Measurements from ENCODE around the gene EIF1B. TPM values are rescaled to one million over a fixed set of nuclear protein-coding genes. Genes with fewer than 3 reads are reported as not detected.
A peak's percentile ranks its signal among the peaks of the same experiment; 100 is the strongest.
"Not testable (repeated sequence)": the region's sequence is repeated elsewhere in the genome, so short reads cannot be mapped to it uniquely, and the experiment has no call there.

Gene EIF1B
- polyA plus RNA-seq (2013, experiment 1 of 2) = 152 TPM
- 157 TPM for polyA plus RNA-seq (2013, experiment 2 of 2)

DNA sequence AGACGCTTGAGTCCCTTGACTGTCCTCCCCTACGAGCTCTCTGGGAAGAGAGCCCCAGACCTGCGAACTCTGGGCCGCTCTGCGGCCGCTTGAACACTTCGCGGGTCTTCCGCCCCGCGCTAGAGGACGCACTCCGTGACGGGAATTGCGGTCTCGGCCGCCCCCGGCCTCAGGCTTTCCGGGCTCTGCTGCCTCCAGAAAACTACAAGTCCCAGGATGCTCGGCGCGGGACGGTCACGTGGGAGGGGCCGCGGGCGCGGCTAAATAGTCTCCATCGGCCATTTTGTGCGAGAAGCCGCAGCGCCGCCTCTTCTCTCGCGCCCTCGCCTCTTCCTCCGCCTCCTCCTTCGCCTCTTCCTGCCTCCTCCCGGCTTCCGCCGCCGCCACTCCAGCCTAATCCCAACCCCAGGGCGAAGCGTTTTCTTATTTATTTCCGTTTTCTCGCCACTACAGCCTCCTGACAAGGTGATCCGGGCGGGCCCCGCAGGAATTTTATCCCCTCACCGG, at the start of gene EIF1B:
Gene EIF1B, plus strand, starts transcription at position 290 of the 507 bp plus-strand sequence. CDS start 235 bp downstream, outside the sequence.
- Histone ChIP-seq H3K36me3 (ENCODE audit: control insufficient read depth, insufficient read depth, low read length) (peaks cover 36% of the 10 kb centered on the region), H3K9me3 (ENCODE audit: control insufficient read depth, low read length) (no peaks in the 10 kb centered on the region), H3K4me3 (ENCODE audit: extremely low read depth, insufficient read depth, low read length, poor library complexity, severe bottlenecking) (peak within 1 kb of the TSS; percentile 78), H3K27ac (ENCODE audit: low read depth, low read length, severe bottlenecking) (peak within 1 kb of the TSS; percentile 93), H3K4me1 (ENCODE audit: control insufficient read depth, insufficient read depth, low read length, poor library complexity, severe bottlenecking) (peaks cover 11% of the 10 kb centered on the region)
- 0% methylated on average over 36 to 46 of the region's 50 CpGs for WGBS, 2 experiments (ENCODE audit: insufficient coverage in 2 of 2)

DNA sequence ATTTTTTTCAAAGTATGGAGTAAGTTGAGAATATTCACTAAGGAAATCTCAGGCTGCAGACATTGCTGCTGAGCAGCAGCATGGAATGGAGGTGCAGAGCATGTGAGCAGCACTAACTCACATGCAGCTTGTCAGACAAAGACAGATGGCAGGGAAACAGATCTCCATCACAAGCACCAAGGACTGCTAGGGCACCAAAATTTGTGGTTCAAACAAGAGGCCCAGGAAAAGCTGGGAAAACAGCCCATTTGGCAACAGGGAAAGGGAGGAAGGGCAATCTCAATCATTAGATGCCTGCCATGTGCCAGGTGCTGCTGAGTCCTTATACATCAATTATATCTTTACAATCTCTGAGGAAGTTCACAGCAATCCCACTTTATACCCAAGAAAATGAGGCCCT, 47.2 kb upstream of the EIF1B start:
- H3K4me3 ChIP-seq (ENCODE audit: extremely low read depth, insufficient read depth, low read length, poor library complexity, severe bottlenecking) = no peak overlapping the region
- H3K9me3 ChIP-seq (ENCODE audit: control insufficient read depth, low read length) = no peaks in the 10 kb centered on the region
- no peaks in the 10 kb centered on the region for H3K36me3 ChIP-seq (ENCODE audit: control insufficient read depth, insufficient read depth, low read length)
- no peaks in the 10 kb centered on the region for H3K4me1 ChIP-seq (ENCODE audit: control insufficient read depth, insufficient read depth, low read length, poor library complexity, severe bottlenecking)
- H3K27ac ChIP-seq (ENCODE audit: low read depth, low read length, severe bottlenecking) = no peak overlapping the region

GRCh38 chr3:40264451-40264850, 45.1 kb upstream of the EIF1B start:
- Histone ChIP-seq H3K4me1 (ENCODE audit: control insufficient read depth, insufficient read depth, low read length, poor library complexity, severe bottlenecking) (no peaks in the 10 kb centered on the region), H3K36me3 (ENCODE audit: control insufficient read depth, insufficient read depth, low read length) (no peaks in the 10 kb centered on the region), H3K27ac (ENCODE audit: low read depth, low read length, severe bottlenecking) (no peak overlapping the region), H3K4me3 (ENCODE audit: extremely low read depth, insufficient read depth, low read length, poor library complexity, severe bottlenecking) (no peak overlapping the region), H3K9me3 (ENCODE audit: control insufficient read depth, low read length) (no peaks in the 10 kb centered on the region)
- WGBS, 2 experiments (ENCODE audit: insufficient coverage in 2 of 2) = 80% methylated on average over 1 of the region's 1 CpG; no CpG with 5 or more reads in 1 of the 2 experiments

GRCh38 chr3:40265181-40265580, 44.3 kb upstream of the EIF1B start:
- Histone ChIP-seq H3K4me3 (ENCODE audit: extremely low read depth, insufficient read depth, low read length, poor library complexity, severe bottlenecking) (no peak overlapping the region), H3K4me1 (ENCODE audit: control insufficient read depth, insufficient read depth, low read length, poor library complexity, severe bottlenecking) (no peaks in the 10 kb centered on the region), H3K9me3 (ENCODE audit: control insufficient read depth, low read length) (no peaks in the 10 kb centered on the region), H3K27ac (ENCODE audit: low read depth, low read length, severe bottlenecking) (no peak overlapping the region), H3K36me3 (ENCODE audit: control insufficient read depth, insufficient read depth, low read length) (no peaks in the 10 kb centered on the region)

- Histone ChIP-seq H3K36me3 (ENCODE audit: control insufficient read depth, insufficient read depth, low read length) (no peaks in the 10 kb centered on the region), H3K4me1 (ENCODE audit: control insufficient read depth, insufficient read depth, low read length, poor library complexity, severe bottlenecking) (no peaks in the 10 kb centered on the region), H3K4me3 (ENCODE audit: extremely low read depth, insufficient read depth, low read length, poor library complexity, severe bottlenecking) (no peak overlapping the region), H3K9me3 (ENCODE audit: control insufficient read depth, low read length) (no peaks in the 10 kb centered on the region), H3K27ac (ENCODE audit: low read depth, low read length, severe bottlenecking) (no peak overlapping the region)
- 70% methylated on average over 2 of the region's 4 CpGs; no CpG with 5 or more reads in 1 of the 2 experiments for WGBS, 2 experiments (ENCODE audit: insufficient coverage in 2 of 2)
These were observed 41.4 kb upstream of the EIF1B start for GRCh38 chr3:40267937-40268724.

GRCh38 chr3:40268802-40269524, 40.5 kb upstream of the EIF1B start:
- Histone ChIP-seq H3K36me3 (ENCODE audit: control insufficient read depth, insufficient read depth, low read length) (no peaks in the 10 kb centered on the region), H3K27ac (ENCODE audit: low read depth, low read length, severe bottlenecking) (no peak overlapping the region)
- WGBS, 2 experiments (ENCODE audit: insufficient coverage in 2 of 2) = 86 to 96% methylated on average over 1 to 2 of the region's 2 CpGs

GRCh38 chr3:40278791-40279190, 30.7 kb upstream of the EIF1B start:
- WGBS, 2 experiments (ENCODE audit: insufficient coverage in 2 of 2) = 0% methylated on average over 1 of the region's 1 CpG
- H3K9me3 ChIP-seq (ENCODE audit: control insufficient read depth, low read length) = no peaks in the 10 kb centered on the region
- H3K27ac ChIP-seq (ENCODE audit: low read depth, low read length, severe bottlenecking) = no peak overlapping the region
- H3K36me3 ChIP-seq (ENCODE audit: control insufficient read depth, insufficient read depth, low read length) = no peaks in the 10 kb centered on the region
- H3K4me1 ChIP-seq (ENCODE audit: control insufficient read depth, insufficient read depth, low read length, poor library complexity, severe bottlenecking) = no peaks in the 10 kb centered on the region
- no peak overlapping the region for H3K4me3 ChIP-seq (ENCODE audit: extremely low read depth, insufficient read depth, low read length, poor library complexity, severe bottlenecking)

More at GRCh38 chr3:40268802-40269524, 40.5 kb upstream of the EIF1B start:
- Histone ChIP-seq H3K4me3 (ENCODE audit: extremely low read depth, insufficient read depth, low read length, poor library complexity, severe bottlenecking) (no peak overlapping the region), H3K4me1 (ENCODE audit: control insufficient read depth, insufficient read depth, low read length, poor library complexity, severe bottlenecking) (no peaks in the 10 kb centered on the region), H3K9me3 (ENCODE audit: control insufficient read depth, low read length) (no peaks in the 10 kb centered on the region)

GRCh38 chr3:40281995-40282394, 27.5 kb upstream of the EIF1B start:
- Histone ChIP-seq H3K4me1 (ENCODE audit: control insufficient read depth, insufficient read depth, low read length, poor library complexity, severe bottlenecking) (no peaks in the 10 kb centered on the region), H3K36me3 (ENCODE audit: control insufficient read depth, insufficient read depth, low read length) (no peaks in the 10 kb centered on the region), H3K27ac (ENCODE audit: low read depth, low read length, severe bottlenecking) (no peak overlapping the region), H3K4me3 (ENCODE audit: extremely low read depth, insufficient read depth, low read length, poor library complexity, severe bottlenecking) (no peak overlapping the region), H3K9me3 (ENCODE audit: control insufficient read depth, low read length) (no peaks in the 10 kb centered on the region)
- no CpG with 5 or more reads among the region's 2 CpGs for WGBS, 2 experiments (ENCODE audit: insufficient coverage in 2 of 2)

DNA sequence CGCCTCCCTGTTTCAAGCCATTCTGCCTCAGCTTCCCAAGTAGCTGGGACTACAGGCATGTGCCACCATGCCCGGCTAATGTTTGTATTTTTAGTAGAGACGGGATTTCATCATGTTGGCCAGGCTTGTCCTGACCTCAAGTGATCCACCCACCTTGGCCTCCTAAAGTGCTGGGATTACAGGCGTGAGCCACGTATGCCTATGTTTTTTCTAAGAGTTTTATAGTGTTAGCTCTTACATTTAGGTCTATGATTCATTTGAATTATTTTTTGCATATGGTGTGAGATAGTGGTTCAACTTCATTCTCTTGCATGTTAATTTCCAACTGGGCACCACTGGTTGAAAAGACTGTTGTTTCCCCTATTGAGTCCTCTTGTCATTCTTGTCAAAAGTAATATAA, 26.4 kb upstream of the EIF1B start:
- H3K4me1 ChIP-seq (ENCODE audit: control insufficient read depth, insufficient read depth, low read length, poor library complexity, severe bottlenecking); H3K27ac ChIP-seq (ENCODE audit: low read depth, low read length, severe bottlenecking); H3K9me3 ChIP-seq (ENCODE audit: control insufficient read depth, low read length); H3K36me3 ChIP-seq (ENCODE audit: control insufficient read depth, insufficient read depth, low read length); H3K4me3 ChIP-seq (ENCODE audit: extremely low read depth, insufficient read depth, low read length, poor library complexity, severe bottlenecking): not testable (repeated sequence)
- WGBS, 2 experiments (ENCODE audit: insufficient coverage in 2 of 2) = 94 to 100% methylated on average over 1 to 5 of the region's 5 CpGs

DNA sequence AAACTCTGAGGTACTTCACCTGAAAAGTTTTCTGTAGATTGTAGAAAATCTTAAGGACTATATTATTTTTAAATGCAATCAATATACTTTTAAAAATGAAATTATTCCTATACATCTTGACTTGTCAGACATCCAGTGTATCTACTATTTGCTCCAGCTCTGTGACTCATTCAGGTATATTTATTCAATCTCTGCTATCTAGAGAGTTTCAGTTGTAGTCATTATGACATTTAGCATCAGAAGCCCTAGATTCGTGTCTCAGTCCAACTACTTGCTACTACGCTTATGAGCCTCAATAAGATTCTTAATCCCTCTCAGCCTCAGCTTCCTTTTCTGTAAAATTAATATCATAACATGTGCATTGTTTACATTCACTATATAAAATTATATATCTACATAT, 22.3 kb upstream of the EIF1B start:
- no peaks in the 10 kb centered on the region for H3K9me3 ChIP-seq (ENCODE audit: control insufficient read depth, low read length)
- no peak overlapping the region for H3K27ac ChIP-seq (ENCODE audit: low read depth, low read length, severe bottlenecking)
- no CpG with 5 or more reads among the region's 2 CpGs for WGBS, 2 experiments (ENCODE audit: insufficient coverage in 2 of 2)
- H3K4me1 ChIP-seq (ENCODE audit: control insufficient read depth, insufficient read depth, low read length, poor library complexity, severe bottlenecking) = no peaks in the 10 kb centered on the region
- H3K4me3 ChIP-seq (ENCODE audit: extremely low read depth, insufficient read depth, low read length, poor library complexity, severe bottlenecking) = no peak overlapping the region
- H3K36me3 ChIP-seq (ENCODE audit: control insufficient read depth, insufficient read depth, low read length) = no peaks in the 10 kb centered on the region

DNA sequence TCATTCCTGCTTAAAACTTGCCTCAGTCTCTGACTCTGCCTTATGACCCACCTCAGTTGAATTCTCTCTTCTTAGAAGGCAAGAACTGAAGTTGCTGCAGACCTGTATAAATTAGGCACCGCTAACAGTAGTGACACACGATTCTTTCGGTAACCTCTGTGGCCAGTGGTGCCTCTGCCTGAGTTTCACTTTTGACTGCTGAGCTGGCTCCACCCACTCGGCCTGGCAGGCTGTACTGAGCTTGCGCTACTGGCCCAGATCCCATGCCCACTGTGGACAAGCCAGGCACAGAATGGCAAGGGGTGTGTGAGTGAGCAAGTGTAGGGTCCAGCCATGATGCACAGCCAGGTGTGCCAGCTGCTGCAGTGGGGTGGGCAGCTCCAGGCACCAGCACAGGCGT, 19.1 kb upstream of the EIF1B start:
- no peaks in the 10 kb centered on the region for H3K36me3 ChIP-seq (ENCODE audit: control insufficient read depth, insufficient read depth, low read length)
- H3K4me3 ChIP-seq (ENCODE audit: extremely low read depth, insufficient read depth, low read length, poor library complexity, severe bottlenecking) = no peak overlapping the region
- H3K4me1 ChIP-seq (ENCODE audit: control insufficient read depth, insufficient read depth, low read length, poor library complexity, severe bottlenecking) = no peaks in the 10 kb centered on the region
- no peak overlapping the region for H3K27ac ChIP-seq (ENCODE audit: low read depth, low read length, severe bottlenecking)
- no peaks in the 10 kb centered on the region for H3K9me3 ChIP-seq (ENCODE audit: control insufficient read depth, low read length)
- 97 to 98% methylated on average over 6 of the region's 6 CpGs for WGBS, 2 experiments (ENCODE audit: insufficient coverage in 2 of 2)
